GM18502 (cell line): ENCODE measurements around the gene IFNK.

ENCODE experiments used
- ATAC-seq: cut with Tn5 transposase; IDR thresholded peaks from one replicate; pipeline ENCODE4 v1.9.1; 2021; ENCODE audit warnings: mild to moderate bottlenecking; ENCODE audit not compliant: unreplicated experiment, poor library complexity

The IFNK gene

GRCh38 chr9:27537027-27537435, 12.9 kb downstream of the IFNK start:
- ATAC-seq: no peak

- ATAC-seq: no peak
Measured at GRCh38 chr9:27537756-27538155, 13.7 kb downstream of the IFNK start.

- peak; percentile 35 for ATAC-seq
Measured at GRCh38 chr9:27538647-27539046, 14.6 kb downstream of the IFNK start.

- ATAC-seq: peak; percentile 43
Measured at GRCh38 chr9:27539479-27540441, 15.7 kb downstream of the IFNK start.

GRCh38 chr9:27540502-27540901, 16.4 kb downstream of the IFNK start:
- ATAC-seq: no peak

- ATAC-seq: no peak
Measured at GRCh38 chr9:27541740-27542139, 17.6 kb downstream of the IFNK start.

GRCh38 chr9:27542508-27542907, 18.4 kb downstream of the IFNK start:
- no peak for ATAC-seq

- no peak for ATAC-seq
Measured at GRCh38 chr9:27545471-27545870, 21.4 kb downstream of the IFNK start.

- no peak for ATAC-seq
Measured at GRCh38 chr9:27548055-27548741, 24.1 kb downstream of the IFNK start.

GRCh38 chr9:27549196-27549755, 25.2 kb downstream of the IFNK start:
- ATAC-seq: no peak

GRCh38 chr9:27554712-27555111, 30.6 kb downstream of the IFNK start:
- no peak for ATAC-seq

- ATAC-seq: no peak
Measured at GRCh38 chr9:27556470-27556869, 32.4 kb downstream of the IFNK start.

GRCh38 chr9:27558307-27558706, 34.2 kb downstream of the IFNK start:
- ATAC-seq: no peak

GRCh38 chr9:27560457-27560856, 36.4 kb downstream of the IFNK start:
- no peak for ATAC-seq

GRCh38 chr9:27561685-27562084, 37.6 kb downstream of the IFNK start:
- ATAC-seq: peak; percentile 66

- ATAC-seq: no peak
Measured at GRCh38 chr9:27563738-27564430, 39.8 kb downstream of the IFNK start.

GRCh38 chr9:27564670-27565069, 40.6 kb downstream of the IFNK start:
- peak; percentile 43 for ATAC-seq

GRCh38 chr9:27565696-27566095, 41.6 kb downstream of the IFNK start:
- ATAC-seq: no peak

GRCh38 chr9:27566118-27566517, 42.0 kb downstream of the IFNK start:
- no peak for ATAC-seq

GRCh38 chr9:27569406-27569805, 45.3 kb downstream of the IFNK start:
- no peak for ATAC-seq

GRCh38 chr9:27571011-27571410, 46.9 kb downstream of the IFNK start:
- ATAC-seq: no peak
